ENCODE data around the gene FAM110A.

Gene FAM110A

GRCh38 chr20:870758-871157 lies 37.2 kb downstream of the FAM110A start:
- in situ Hi-C loops (cut with HindIII; ENCODE audit: low sequenced_read_pairs): no loop called here

DNA sequence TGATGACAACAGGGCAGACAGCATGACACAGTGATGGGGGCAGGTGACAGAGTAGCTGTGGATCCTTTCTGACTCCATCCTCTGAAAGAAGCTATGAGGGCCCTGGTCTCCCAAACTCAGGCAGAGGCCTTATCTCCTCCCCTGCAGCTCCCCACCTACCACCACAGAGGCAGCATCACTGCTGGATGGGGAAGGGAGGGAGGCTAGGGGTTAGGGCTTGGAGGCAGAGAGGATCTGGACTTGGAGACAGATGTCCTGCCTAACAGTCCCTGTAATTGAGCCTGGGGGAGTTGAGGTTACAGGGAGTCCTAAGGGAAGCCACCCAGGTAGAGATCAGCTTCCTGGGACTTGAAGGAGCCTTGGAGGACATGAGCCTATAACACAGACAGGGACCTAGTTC lies 37.9 kb downstream of the FAM110A start:
- in situ Hi-C loops (cut with HindIII; ENCODE audit: low sequenced_read_pairs): no loop called here

DNA sequence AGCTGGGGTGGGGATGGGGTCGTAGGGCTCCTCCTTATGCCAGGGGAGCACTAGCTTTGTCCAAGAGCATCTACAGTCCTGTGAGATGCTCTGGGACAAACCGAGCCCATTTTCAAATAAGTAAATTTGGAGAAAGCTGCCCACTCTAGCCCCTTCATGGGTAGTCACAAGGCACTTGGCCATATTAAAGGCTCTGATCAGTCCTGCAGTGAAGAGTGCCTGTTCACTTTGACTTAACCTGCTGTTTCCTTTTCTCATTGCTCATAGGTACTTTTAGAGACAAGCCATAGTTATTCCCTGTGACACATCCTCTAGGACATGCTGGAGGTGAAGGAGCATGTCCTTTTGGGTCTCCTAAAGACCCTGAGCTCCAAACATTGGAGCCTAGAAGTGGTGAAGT lies 38.4 kb downstream of the FAM110A start:
- in situ Hi-C loops (cut with HindIII; ENCODE audit: low sequenced_read_pairs): no loop called here

- in situ Hi-C loops (cut with HindIII; ENCODE audit: low sequenced_read_pairs): no loop called here
Observed at GRCh38 chr20:872855-873520, 39.5 kb downstream of the FAM110A start.

- in situ Hi-C loops (cut with HindIII; ENCODE audit: low sequenced_read_pairs): no loop called here
Observed at GRCh38 chr20:873875-874607, 40.5 kb downstream of the FAM110A start.

DNA sequence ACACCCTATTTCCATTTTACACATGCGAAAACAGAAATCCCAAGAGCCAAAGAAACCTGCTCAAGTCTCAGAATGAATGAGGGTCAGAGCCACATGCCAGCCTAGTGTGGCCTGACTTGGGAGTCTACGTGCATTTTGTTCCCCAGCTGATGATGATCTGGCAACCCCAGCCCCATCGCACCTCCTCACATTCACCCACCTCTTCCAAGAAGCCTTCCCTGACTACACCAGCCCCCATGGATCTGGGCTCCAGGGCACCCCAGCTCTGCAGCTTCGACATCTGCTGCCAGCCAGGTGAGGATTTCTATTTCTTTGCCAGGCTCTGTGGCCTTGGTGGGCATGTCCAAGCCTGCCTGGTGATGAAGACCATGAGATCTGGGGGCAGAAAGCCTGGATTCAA lies 41.6 kb downstream of the FAM110A start:
- in situ Hi-C loops (cut with HindIII; ENCODE audit: low sequenced_read_pairs): no loop called here

DNA sequence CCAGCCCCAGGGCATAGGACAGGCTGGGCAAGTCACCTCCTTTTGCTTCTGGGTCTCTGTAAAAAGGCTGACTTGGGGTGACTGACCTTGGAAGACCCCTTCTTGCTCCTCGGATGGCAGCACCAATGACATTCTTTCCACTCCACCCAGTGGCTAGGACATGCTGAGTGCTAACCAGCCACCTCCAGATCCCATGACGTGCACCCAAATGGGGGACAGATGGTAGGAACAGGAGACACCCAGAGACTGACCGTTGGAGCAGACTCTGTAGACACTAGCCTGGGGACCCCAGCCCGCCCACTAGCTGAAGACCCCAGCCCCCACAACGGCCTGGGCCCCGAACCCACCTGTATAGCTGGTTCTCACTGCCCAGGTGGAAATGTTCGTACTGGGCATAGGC lies 44.3 kb downstream of the FAM110A start:
- in situ Hi-C loops (cut with HindIII; ENCODE audit: low sequenced_read_pairs): no loop called here

- in situ Hi-C loops (cut with HindIII; ENCODE audit: low sequenced_read_pairs): no loop called here
Observed at GRCh38 chr20:878511-879307, 45.2 kb downstream of the FAM110A start.

GRCh38 chr20:879626-880025 lies 46.1 kb downstream of the FAM110A start:
- in situ Hi-C loops (cut with HindIII; ENCODE audit: low sequenced_read_pairs): no loop called here

DNA sequence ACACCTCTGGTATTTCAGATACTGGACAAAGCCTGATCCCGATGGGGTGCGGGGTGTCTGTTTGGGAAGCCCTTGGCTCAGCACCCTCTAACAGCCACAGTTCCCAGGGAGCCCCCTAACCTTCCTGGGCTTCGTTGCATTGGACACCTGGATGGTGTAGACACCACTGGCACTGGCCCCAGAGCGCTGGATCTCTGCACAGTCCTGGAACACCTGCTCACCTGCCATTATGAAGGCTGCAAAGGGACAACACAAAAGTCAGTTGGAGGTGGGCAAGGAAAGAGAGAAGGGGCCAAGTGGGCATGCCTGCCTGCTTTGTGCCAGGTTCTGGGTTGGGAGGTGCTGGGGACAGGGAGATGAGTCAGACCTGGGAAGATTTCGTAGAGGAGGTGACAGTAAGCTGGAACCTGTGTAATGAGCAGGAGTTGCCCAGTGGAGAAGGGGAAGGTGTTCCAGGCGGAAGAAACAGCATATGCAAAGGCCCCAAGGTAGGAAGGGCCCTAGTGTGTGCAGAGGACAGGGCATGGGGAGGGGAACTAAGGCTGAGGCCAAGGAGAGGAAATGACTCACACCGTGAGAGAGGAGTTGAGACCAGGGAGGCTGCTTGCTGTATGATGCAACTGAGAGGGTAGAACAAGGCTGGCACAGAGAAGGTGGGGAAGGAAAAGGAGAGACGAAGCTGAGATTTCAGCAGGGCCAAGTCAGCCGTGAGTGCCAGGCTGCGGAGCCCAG lies 47.7 kb downstream of the FAM110A start:
- in situ Hi-C loops (cut with HindIII; ENCODE audit: low sequenced_read_pairs): no loop called here

DNA sequence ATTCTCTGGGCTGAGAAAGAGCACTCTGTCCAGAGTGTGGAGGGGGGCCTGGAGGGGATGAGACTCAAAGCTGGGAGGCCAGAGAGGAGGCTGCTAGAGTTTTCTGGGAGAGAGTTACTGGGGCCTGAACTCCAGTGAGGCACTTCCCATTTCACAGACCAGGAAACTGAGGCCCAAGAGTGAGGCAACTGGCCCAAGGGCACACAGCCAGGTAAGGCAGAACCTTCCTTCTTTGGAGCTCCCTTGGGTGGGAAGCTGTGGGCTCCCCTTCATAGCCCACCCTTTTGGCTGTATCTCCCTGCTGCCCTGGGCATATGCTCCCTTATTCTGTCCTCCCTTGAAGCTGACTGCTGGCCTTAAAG lies 48.2 kb downstream of the FAM110A start:
- in situ Hi-C loops (cut with HindIII; ENCODE audit: low sequenced_read_pairs): no loop called here

- in situ Hi-C loops (cut with HindIII; ENCODE audit: low sequenced_read_pairs): no loop called here
Observed at GRCh38 chr20:884983-885952, 51.8 kb downstream of the FAM110A start.

DNA sequence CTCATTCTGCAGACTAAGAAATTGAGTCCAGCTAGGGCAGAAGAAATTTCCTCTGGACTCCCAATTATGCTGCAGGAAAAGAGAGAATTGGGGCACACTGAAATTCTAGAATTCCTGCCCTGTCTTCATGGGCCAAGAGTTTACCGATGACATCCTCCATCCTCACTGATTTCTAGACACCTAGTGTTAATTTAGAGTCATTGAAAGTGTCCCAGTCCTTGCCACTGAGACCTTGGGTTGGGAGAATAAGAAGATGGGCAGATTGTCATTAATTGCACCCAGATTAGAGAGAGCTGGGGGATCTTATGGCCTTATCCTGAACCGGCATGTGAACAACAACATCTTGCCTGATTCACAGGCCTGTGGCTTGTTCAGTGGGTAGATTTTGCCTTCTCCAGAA lies 53.6 kb downstream of the FAM110A start:
- in situ Hi-C loops (cut with HindIII; ENCODE audit: low sequenced_read_pairs): no loop called here

GRCh38 chr20:888057-888456 lies 54.5 kb downstream of the FAM110A start:
- in situ Hi-C loops (cut with HindIII; ENCODE audit: low sequenced_read_pairs): no loop called here

DNA sequence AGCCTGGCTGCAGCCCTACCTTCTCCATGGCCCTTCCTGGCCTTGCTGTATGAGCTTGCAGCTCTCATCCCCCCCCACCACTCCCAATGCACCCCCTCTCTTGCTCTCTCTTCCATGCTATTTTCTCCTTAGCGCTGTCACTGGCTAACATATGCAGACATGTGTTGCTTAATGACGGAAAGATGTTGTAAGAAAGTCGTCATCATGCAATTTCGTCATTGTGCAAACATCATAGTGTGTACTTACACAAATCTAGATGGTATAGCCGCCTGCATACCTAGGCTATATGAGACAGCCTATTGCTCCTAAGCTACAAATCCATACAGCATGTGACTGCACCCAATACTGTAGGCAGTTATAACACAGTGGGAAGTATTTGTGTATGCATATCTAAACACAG lies 55.6 kb downstream of the FAM110A start:
- in situ Hi-C loops (cut with HindIII; ENCODE audit: low sequenced_read_pairs): no loop called here

DNA sequence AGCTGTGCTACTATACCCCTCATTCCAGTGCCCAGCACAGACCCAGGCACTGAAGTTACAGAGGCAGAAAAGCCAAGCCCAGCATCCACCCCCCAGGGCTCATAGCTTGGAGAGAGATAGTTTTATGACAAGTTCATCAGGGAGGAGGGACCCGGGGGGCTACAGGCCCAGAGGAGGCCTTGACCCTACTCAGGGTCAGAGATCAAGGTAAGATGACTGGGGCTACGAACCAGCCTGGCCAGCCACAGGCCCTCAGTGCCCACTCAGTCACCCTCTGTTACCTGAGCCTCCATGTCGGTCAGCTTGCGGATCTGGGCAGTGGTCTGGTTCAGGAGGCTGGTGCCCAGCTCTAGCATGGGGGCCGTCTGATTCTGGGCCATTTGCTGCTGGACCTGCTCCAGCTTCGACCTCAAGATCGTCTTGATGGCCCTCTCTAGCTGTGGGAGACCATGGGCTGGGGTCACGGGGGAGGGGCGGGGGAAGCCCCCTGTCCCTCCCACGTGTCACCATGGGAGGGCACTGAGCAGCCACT lies 56.5 kb downstream of the FAM110A start:
- in situ Hi-C loops (cut with HindIII; ENCODE audit: low sequenced_read_pairs): no loop called here

DNA sequence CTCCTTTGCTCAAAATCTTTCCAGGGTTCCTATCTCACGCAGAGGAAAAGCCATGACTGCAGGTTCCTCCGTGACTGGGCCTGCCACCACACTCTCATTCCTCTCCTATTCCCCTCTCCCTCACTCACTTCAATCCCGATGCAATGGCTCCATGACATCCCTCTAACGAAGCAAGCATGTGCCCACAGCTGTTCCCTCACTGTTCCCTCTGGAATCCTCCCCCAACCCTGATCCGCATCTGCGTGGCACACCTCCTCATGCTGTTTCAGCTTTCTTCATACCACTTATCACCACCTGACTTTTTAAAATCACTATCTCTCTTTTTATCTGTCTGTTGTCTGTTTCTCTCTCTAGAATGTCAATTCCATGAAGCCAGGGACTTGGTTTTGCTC lies 57.1 kb downstream of the FAM110A start:
- in situ Hi-C loops (cut with HindIII; ENCODE audit: low sequenced_read_pairs): no loop called here

DNA sequence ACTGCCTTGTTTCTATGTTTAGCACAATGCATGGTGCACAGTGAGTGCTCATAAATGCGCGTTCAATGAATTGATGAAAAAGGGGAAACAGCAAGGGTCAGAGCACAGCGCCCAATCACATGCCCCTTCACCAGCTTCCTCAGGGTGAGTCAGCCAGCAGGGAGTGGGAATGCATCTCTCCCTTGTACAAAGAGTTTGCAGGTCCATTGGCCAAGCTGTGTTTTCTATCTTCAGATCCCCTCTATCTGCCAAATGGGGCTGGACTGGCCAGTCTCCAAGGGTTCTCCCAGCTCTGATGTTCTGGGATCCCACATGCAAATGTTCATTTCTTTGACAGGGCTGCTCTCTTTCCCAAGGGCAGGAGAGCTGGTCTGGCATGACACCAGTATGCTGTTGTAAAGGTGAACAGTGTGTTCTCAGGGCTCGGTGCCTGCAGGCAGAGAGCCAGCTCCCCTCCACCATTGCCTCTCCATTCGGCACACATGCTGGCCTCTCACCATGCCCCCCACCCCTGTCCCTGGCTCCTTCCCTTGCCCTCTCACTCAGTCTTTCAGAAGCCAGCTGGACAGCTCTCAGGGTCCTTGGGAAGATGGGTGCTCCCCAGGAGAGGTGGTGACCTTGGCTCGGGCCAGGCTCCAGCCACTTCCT lies 57.7 kb downstream of the FAM110A start:
- in situ Hi-C loops (cut with HindIII; ENCODE audit: low sequenced_read_pairs): no loop called here

DNA sequence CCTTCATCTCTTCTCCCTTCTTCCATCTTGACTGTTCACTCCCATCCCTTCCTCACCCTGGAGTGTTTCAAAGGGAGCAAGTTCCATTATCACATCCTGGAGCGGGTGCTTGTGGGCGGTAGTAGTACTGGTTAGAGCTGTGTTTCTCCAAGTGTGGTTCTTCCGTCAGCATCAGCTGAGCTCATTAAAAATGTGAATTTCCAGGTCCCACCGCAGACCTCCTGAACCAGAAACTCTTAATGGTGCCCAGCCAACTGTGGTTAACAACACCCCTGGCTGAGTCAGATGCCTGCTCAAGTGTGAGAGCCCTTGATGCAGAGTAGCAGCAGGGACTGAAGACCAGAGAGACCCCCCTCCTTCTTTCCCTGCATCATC lies 58.2 kb downstream of the FAM110A start:
- in situ Hi-C loops (cut with HindIII; ENCODE audit: low sequenced_read_pairs): no loop called here
